ENCODE measurements around the gene EMC10. TPM values are rescaled to one million over a fixed set of nuclear protein-coding genes. Genes with fewer than 3 reads are reported as not detected.

The EMC10 gene
- total RNA-seq, 1 experiment from 2014 or later: 200 TPM

- intact Hi-C loops (cut with micrococcal nuclease; ENCODE audit: unreplicated experiment): no loop called here
- no TSS peak for BruUV-seq (replicated peaks)
- no peak for DNase-seq
- Mint-ChIP-seq H3K36me3 (ENCODE audit: insufficient read depth, unreplicated experiment) (peaks cover 5% of the 10 kb centered on the region), H3K9me3 (ENCODE audit: low read depth, unreplicated experiment) (peaks cover 5% of the 10 kb centered on the region), H3K27ac (ENCODE audit: unreplicated experiment) (no peak overlapping the region), H3K4me1 (ENCODE audit: low read depth, unreplicated experiment) (no peaks in the 10 kb centered on the region), H3K27me3 (ENCODE audit: unreplicated experiment) (peaks cover 60% of the 10 kb centered on the region), H3K4me3 (ENCODE audit: low read depth, unreplicated experiment) (no peak overlapping the region)
- CTCF ChIA-PET: interaction anchor here (0.5 kb wide), 1 partner anchor 20 kb away, joined by 3 read pairs; no protein-coding TSS in a partner anchor
- TF ChIP-seq CTCF (IDR thresholded peaks at IDR 0.05; ENCODE audit: unreplicated experiment): no peak
Observed at GRCh38 chr19:50444059-50444458, 32.2 kb upstream of the EMC10 start.

GRCh38 chr19:50447053-50447452 is 29.3 kb upstream of the EMC10 start:
- Mint-ChIP-seq H3K9me3 (ENCODE audit: low read depth, unreplicated experiment) (peaks cover 5% of the 10 kb centered on the region), H3K4me3 (ENCODE audit: low read depth, unreplicated experiment) (no peak overlapping the region), H3K27me3 (ENCODE audit: unreplicated experiment) (peaks cover 55% of the 10 kb centered on the region), H3K27ac (ENCODE audit: unreplicated experiment) (no peak overlapping the region), H3K36me3 (ENCODE audit: insufficient read depth, unreplicated experiment) (peaks cover 5% of the 10 kb centered on the region), H3K4me1 (ENCODE audit: low read depth, unreplicated experiment) (no peaks in the 10 kb centered on the region)
- TF ChIP-seq CTCF (IDR thresholded peaks at IDR 0.05; ENCODE audit: unreplicated experiment): no peak
- no TSS peak for BruUV-seq (replicated peaks)
- DNase-seq: no peak
- intact Hi-C loops (cut with micrococcal nuclease; ENCODE audit: unreplicated experiment): no loop called here
- CTCF ChIA-PET: no interaction called here

- DNase-seq: no peak
- CTCF ChIA-PET: no interaction called here
- peaks cover 62% of the 10 kb centered on the region for H3K27me3 Mint-ChIP-seq (ENCODE audit: unreplicated experiment)
- H3K9me3 Mint-ChIP-seq (ENCODE audit: low read depth, unreplicated experiment): peaks cover 5% of the 10 kb centered on the region
- H3K4me1 Mint-ChIP-seq (ENCODE audit: low read depth, unreplicated experiment): no peaks in the 10 kb centered on the region
- peaks cover 5% of the 10 kb centered on the region for H3K36me3 Mint-ChIP-seq (ENCODE audit: insufficient read depth, unreplicated experiment)
- no peak for TF ChIP-seq CTCF (IDR thresholded peaks at IDR 0.05; ENCODE audit: unreplicated experiment)
- intact Hi-C loops (cut with micrococcal nuclease; ENCODE audit: unreplicated experiment): no loop called here
- BruUV-seq (replicated peaks): no TSS peak
- H3K4me3 Mint-ChIP-seq (ENCODE audit: low read depth, unreplicated experiment): no peak overlapping the region
- no peak overlapping the region for H3K27ac Mint-ChIP-seq (ENCODE audit: unreplicated experiment)
Observed at GRCh38 chr19:50447750-50448149, 28.6 kb upstream of the EMC10 start.

- Mint-ChIP-seq H3K4me3 (ENCODE audit: low read depth, unreplicated experiment) (no peak overlapping the region), H3K27ac (ENCODE audit: unreplicated experiment) (no peak overlapping the region), H3K27me3 (ENCODE audit: unreplicated experiment) (peaks cover 61% of the 10 kb centered on the region), H3K9me3 (ENCODE audit: low read depth, unreplicated experiment) (peaks cover under 1% of the 10 kb centered on the region), H3K36me3 (ENCODE audit: insufficient read depth, unreplicated experiment) (peaks cover under 1% of the 10 kb centered on the region), H3K4me1 (ENCODE audit: low read depth, unreplicated experiment) (no peaks in the 10 kb centered on the region)
- BruUV-seq (replicated peaks): no TSS peak
- no peak for TF ChIP-seq CTCF (IDR thresholded peaks at IDR 0.05; ENCODE audit: unreplicated experiment)
- intact Hi-C loops (cut with micrococcal nuclease; ENCODE audit: unreplicated experiment): no loop called here
- DNase-seq: no peak
- CTCF ChIA-PET: interaction anchor here (0.7 kb wide), 1 partner anchor 347 kb away, joined by 3 read pairs; no protein-coding TSS in a partner anchor
Observed at GRCh38 chr19:50449236-50449899, 26.9 kb upstream of the EMC10 start.
